DMS114 treated with DMSO at 0.1 percent for 48 hours (cell line): ENCODE data around the gene NTHL1.

Experiments
- DNase-seq: peaks from one replicate; lab custom pipeline; 2025; ENCODE audit not compliant: unreplicated experiment; lab: John Stamatoyannopoulos, UW

The NTHL1 gene

DNA sequence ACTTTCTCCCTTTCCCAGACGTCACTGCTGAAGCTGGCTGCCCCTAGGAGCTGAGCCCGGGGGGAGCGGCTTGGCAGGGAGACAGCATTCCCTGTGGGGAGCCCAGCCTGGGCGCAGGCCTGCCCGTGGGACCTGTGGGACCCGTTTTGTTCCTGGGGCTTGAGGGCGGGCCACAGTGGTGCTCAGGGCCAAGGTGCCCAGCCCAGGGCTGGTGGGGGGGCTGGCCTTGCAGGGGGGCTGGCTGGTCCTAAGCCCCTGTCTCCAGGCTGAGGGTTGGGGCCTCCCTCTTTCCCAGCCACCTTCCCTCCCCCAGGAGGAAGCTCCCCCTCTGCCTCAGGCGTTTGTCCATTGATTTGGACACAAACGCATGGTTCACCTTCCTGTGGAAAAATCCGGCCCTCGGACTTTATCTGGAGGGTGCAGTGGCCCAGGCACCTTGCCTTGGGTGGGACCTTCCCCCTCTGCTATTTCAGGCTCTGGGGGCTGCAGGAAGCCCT is 16.5 kb downstream of the NTHL1 start:
- DNase-seq: no peak

DNA sequence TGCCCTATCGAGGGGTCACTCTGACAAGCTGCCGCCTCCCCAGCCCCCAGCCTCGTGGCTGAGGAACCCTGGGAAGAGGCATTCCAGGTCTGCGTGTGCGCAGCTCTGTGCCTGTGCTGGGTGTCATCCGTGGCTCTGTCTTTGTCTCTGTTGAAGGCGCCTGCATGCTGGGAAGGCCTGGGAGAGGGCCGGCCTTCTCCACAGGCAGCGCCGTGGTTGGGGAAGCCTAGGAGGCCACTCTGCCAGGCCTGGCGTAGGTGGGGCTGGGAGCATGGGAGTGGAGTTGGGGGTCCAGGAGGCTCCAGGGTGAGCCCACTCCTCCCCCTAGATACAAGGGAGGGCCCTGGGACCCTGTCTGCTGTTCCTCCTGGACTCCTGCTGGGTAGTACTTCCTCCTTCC is 17.6 kb downstream of the NTHL1 start:
- DNase-seq: no peak

DNA sequence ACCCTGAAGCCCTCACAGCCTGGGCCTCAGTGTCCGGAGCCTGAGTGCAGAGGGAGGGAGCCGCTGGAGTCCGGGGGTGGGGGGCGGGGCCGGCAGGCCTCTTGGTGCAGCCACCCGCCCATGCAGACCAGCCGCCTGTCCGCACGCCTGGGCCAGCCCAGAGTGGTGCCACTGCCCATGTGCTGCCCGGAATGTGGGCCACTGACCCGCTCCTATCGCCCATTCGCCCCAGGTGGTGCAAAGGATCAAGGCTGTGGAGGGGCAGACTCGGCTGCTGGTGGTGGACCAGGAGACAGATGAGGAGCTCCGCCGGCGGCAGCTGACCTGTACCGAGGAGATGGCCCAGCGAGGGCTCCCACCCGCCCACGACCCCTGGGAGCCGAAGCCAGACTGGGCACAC is 18.3 kb downstream of the NTHL1 start:
- no peak for DNase-seq

DNA sequence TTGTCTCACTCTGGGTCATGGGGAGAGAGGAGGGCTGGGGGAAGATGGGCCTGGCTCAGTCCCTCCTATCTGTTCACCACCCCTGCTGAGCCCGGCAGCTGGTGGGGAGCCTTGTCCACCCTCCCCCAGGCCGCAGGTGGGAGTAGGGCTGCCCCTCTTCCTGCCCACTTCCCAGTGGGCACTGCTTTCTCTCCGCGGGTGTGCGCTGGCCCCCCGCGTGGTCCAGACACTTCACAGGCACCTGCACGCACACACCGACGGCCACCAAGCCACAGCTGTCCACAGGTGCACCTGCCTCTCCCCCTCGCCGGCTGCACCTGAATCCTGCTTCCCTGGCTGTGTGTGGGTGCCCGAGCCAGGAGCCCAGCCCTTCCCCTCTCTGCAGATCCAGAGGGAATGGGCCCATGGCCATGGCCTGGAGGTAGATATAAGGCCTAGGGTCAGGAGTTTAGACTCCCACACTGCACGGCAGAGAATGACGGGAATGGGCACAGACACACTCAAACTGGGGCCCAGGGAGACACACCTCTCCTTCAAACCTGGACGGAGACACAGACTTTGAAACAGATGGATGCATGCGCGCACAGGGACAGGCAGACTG is 18.9 kb downstream of the NTHL1 start:
- no peak for DNase-seq

DNA sequence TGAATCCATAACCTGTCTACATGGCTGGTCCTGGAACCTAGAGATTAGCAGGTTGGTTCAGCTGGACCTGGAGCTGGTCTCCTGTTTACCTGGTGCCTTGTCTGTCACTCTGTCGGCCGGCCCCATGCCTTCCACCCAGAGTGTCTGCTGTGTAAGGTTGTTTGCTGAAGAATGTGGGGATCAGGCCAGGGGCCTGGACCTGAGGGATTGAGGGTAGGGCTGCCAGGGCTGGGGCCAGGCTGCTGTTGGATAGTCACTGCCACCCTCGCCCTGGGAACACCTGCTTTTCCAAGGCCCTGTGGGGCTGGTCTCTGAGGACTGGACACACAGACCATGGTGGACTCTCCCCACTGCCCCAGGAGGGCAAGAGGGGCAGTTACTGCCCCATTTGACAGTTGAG is 19.5 kb downstream of the NTHL1 start:
- no peak for DNase-seq

DNA sequence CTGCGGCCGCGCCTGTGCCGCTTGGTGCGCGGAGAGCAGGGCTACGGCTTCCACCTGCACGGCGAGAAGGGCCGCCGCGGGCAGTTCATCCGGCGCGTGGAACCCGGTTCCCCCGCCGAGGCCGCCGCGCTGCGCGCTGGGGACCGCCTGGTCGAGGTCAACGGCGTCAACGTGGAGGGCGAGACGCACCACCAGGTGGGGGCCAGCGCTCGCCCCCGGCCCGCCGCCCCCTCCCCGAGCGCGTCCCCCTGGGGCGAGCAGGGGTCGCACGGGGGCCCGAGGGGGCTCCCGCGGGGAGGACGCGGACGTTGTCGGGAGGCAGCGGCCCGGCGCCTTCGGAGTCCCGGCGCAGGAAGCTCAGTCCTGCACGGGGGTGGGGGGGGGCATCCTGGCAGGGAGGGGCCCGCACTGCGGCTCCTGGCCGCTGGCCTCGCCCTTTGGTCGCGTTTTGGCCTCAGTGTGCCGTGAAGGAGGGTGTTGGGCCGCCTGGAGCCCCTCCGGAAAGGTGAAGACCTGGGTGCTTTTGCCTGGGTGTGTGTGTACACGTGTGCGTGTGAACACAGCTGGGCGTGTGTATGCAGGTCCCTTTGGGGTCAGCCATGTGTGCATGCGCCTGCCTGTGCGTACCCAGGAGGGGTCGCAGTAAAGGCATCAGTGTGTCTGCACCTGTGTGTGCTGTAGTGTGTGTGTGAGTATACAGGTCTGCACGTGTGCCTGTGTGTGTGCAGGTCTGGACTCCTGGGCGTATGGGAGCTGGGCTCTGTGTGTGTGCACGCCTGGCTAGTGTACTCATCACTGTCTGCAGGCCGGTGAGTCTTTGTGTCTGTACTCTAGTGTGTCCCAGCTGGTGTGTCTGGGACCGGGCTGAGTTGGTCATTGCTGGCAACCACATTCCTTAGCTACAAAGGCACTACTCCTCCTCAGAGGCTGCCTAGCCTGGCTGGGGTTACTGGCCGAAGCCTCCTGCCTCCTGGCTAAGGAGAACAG is 20.3 kb downstream of the NTHL1 start:
- DNase-seq: no peak

DNA sequence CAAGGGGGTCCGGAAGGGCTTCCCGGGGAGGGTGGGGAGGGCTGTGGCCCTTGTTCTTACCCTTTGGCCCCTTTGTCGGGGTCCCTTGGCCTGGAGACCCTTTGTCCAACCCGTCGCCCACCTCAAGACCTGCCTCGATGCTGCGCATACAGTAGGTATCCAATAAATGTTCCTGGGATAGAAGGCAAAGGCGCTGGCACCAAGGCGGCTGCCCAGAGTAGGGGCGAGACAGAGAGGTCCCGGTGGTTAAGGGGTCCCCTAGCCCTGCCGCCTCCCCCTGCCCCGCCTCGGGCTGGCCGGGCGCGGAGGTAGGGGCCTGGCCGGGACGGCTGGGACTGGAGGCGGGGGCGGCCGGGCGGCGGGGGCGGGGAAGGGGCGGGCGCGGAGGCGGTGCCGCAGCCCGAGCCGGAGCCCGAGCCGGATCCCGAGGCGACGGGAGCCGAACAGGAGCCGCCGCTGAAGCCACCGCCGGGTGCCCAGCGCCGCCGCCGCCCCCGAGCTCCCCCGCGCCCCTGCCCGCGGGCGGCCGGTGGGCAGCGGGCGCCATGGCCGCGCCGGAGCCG is 21.1 kb downstream of the NTHL1 start, which contains the start of gene NHERF2:
Gene NHERF2, plus strand, starts transcription at position 442 of the 563 bp plus-strand sequence. Its CDS starts 104 bp downstream, at position 546.
- no peak for DNase-seq

DNA sequence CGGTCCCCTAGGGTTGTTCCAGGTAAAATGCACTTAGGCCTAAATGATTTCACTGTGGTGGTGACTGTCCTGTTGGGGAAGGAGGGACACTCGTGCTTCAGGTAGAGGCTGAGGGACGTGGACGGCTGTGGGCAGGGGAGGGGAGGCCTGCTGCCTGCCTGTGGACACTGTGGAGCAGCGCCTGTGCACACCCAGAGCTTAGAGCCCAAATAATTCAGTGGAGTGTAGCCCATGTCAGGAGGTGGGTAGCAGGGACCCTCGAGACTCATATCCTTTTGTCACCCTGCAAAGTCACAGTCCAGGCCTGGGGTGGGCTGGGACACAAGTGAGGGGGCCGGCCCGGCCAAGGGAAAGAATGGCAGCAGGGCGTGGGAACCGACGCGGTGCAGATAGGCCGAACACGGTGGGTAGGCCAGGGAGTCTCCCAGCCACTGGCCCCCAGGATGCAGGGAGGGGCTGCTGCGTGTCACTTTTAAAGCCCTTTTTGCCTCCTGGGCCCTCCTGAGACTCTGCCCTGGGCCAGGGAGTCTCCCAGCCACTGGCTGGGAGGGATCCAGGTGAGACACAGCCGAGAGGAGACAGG is 21.7 kb downstream of the NTHL1 start:
- DNase-seq: no peak

DNA sequence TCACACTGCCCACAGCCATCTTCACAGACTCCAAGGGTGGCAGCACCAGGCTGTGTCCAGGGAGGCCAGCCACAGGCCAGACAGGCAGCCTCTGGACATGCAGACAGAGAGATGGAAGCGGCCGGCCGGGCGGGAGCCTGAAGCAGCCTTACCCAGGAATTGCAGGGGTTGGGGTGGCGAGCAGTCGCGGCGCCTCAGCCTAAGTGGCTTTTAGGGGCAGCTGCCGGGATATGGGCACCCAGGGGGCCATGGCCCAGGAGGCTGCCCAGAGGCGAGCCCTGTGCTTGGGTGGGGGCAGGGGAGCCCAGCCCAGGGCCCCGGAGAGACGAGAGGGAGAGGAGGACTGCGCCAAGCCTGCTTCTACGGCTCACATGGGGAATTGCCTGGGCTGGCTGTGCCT is 22.4 kb downstream of the NTHL1 start:
- DNase-seq: no peak

DNA sequence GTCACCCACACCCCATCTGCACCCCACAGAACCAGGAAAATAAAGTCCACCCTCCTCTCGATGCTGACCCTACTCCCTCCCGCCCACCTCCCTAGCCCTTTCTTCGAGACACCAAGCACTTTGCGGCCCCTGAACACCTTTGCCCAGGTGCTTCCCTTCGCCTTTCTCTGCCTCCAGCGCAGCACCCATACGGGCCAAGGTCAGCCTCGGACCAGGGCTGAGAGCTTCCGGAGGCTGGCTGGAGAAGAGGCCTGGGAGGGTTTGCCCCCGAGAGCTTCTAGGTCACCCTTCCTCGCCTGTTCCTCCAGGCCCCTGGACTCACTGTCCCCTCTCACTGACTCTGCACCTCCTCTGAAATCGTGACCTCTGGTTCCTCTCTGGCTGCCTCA is 23.6 kb downstream of the NTHL1 start:
- no peak for DNase-seq

DNA sequence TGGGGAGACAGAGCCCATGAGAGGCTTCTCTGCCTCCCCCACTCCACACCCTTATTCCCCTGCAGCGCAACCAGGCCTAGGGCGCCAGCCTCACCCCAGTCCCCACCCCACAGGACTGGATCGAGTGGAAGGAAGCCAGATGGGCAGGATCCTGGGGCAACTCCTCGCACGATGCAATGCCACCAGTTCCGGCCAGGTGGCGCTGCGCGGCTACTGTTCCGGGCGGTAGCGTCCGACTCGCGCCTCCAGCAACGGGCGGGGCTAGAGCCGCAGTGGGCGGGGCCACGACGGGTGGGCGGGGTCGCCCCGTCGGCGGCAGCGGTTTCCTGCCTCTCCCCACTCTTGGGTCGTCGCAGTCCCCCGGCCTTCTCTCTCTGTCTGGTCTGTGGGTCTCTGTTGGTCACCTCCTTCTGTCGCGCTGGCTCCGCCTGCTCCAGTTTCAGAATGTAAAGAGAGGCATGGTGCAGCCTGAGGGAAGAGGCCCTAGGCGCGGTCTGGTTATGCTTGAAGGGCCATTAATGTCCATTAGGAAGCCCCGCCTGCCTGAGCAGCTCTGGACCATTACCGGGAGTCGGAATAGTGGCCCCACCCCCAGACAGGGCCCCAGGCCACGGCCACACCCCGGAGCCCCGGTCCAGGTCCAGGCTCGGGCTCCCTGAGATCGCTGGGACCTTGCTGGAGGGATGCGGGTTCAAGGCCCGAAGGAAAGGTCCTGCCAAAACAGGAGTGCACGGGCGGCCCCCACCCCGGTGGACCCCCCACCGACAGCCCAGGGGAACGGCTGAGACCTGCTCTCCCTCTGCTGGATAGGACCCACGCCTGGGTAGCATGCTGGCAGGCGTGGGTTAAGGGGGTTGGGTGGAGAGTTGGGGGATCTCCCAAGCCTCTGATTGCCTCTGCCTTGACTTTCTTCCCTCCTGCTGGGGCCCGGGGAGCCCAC is 24.3 kb downstream of the NTHL1 start:
- peak; percentile 71 for DNase-seq

DNA sequence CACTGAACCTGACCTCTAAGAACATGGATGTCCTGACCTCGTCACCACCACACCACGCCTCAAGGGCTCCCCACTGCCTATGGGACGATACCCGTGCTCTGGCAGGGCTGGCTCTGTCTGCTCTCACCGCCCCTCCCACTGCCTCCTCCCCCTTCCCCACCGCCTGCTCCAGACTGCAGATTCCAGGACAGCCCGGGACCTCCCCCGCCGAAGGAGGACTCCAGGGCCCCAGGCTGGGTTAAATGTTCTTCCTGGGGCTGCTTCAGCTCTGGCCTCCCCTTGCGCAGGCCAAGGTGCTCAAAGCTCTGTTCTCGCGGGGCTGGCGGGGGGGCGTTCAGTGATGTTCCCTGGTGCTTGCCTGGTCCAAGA is 24.9 kb downstream of the NTHL1 start:
- DNase-seq: peak; percentile 71

DNA sequence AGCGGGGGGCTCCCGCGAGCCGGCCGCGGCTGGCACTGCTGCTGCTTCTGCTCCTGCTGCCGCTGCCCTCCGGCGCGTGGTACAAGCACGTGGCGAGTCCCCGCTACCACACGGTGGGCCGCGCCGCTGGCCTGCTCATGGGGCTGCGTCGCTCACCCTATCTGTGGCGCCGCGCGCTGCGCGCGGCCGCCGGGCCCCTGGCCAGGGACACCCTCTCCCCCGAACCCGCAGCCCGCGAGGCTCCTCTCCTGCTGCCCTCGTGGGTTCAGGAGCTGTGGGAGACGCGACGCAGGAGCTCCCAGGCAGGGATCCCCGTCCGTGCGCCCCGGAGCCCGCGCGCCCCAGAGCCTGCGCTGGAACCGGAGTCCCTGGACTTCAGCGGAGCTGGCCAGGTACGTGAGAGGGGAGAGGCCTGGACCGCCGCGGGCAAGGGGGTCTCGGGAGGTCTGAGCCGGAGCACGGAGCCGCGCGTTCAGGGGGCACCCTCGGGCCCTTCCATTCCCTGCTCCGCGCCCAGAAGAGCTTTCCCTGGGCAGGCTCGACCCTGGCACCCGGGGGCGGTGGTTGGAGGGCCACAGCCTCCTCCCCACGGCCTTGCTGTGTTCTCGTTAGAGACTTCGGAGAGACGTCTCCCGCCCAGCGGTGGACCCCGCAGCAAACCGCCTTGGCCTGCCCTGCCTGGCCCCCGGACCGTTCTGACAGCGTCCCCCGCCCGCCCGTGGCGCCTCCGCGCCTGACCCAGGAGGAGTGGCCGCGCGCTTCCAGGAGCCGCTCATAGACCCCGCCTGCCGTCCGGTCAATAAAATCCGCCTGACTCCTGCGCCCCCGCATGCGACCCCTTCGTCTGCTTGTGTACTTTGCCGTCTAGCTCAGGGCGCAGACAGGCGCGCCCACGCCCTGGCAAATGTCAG is 27.5 kb downstream of the NTHL1 start:
- DNase-seq: no peak

DNA sequence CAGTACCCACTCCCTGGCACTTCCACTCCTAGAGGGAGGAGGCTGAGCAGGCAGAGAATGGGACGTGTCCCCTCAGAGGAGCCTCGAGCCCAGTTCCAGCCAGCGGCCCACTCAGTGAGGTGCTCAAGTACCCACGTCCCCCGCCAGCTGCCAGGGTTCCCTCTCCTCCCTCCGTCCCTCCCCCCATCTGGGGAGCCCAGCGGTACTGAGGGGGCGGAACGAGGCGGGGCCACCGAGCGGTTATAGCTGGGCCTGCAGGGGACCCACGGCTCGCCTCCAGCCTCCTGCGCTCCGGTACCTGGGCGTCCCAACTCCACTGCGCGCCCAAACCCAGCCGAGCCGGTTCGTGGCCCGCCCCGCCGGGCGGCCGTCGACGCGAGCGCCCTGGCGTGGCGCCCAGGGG is 28.1 kb downstream of the NTHL1 start, which contains the start of gene NPW:
Gene NPW, plus strand, starts transcription at position 268 of the 403 bp plus-strand sequence.
- DNase-seq: no peak

DNA sequence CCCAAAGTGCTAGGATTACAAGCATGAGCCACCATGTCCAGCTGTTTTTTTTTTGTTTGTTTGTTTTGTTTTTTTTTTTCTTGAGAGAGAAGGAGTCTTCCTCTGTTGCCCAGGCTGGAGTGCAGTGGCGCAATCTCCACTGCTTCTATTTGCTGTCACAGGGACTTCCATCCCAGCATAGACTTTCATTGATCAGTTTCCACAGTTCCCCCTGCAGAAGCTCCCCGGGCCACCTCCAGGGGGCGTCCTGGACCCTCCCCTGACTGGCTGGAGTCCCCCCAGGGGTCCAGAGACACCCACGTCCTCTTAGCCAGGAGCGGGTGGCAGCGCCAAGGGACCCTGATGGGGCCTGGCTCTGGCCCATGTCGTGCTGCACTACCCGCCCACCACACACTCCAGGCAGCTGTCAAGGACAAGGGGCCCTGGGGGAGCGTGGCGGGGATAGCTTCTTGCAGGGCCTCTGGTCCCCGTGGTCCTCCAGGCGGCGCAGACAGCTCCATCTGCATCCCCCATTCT is 31.2 kb downstream of the NTHL1 start:
- no peak for DNase-seq

DNA sequence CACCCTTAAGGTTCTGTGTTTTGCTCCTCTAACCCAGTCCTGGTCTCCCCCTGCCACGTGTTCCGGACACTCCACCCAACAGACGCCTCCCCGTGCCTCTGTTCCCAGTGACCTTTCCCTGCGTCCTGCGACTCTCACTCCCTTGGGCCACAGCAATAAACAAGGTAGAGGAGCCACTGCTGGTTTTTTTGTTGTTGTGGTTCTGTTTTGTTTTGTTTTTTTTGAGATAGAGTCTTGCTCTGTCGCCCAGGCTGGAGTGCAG is 31.8 kb downstream of the NTHL1 start:
- no peak for DNase-seq

DNA sequence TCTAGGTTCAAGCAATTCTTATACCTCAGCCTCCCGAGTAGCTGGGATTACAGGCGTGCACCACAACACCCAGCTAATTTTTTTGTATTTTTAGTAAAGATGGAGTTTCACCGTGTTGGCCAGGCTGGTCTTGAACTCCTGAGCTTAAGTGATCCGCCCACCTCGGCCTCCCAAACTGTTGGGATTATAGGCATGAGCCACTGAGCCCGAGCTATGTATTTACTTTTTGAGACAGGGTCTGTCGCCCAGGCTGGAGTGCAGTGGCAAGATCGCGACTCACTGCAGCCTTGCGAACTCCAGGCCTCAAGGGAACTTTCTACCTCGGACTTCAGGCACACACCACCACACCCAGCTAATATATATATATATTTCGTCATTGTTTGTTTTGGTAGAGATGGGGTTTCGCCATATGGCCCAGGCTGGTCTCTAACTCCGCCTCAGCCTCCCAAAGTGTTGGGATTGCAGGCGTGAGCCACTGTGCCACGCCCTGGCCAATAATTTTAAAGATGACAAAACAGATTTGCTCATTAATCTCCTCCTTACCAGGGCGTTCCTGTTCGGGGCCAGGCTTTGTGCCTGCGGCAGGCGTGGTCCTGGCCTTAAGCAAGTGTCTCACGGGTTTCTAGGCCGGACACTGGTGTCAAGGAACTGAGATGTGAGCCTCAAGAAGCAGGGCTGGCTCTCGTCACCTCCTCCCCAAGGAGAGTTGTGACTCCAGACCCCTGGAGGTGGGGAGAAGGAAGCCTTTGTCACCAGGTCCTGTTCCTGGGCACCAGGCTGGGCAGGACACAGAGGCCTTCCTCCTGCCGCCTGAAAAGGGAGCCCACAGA is 32.3 kb downstream of the NTHL1 start:
- DNase-seq: no peak

DNA sequence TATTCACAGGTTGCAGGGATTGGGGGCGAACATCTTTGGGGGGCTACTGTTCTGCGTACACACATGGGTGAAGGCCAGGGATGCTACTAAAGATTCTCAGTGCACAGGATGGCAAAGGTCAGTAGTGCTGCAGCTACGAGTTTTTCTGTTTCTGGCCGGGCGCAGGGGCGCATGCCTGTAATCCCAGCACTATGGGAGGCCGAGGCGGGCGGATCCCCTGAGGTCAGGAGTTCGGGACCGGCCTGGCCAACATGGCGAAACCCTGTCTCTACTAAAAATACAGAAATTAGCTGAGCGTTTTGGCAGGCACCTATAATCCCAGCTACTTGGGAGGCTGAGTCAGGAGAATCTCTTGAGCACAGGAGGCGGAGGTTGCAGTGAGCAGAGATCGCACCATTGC is 34.1 kb downstream of the NTHL1 start:
- DNase-seq: no peak
